Uterus (tissue), 2 donors: ENCODE results near the gene TTBK2.

ENCODE experiments used
- CTCF ChIP-seq, 4 experiments: fragments of 200-600 bp in 2 of 4; fragments of 450-650 bp in 2 of 4; sonication (generic) in 2 of 4; IDR thresholded peaks; one replicate each; pipeline ENCODE4 v1.5.1; 2016 to 2019; ENCODE audit warnings: antibody characterized with exemption in 4 of 4, mild to moderate bottlenecking in 2 of 4, moderate library complexity in 1 of 4
- POLR2A ChIP-seq, 2 donors: fragments of 450-650 bp; IDR thresholded peaks; one replicate each; pipeline ENCODE4 v1.6.1; 2016; ENCODE audit warnings: antibody characterized with exemption in 2 of 2, mild to moderate bottlenecking in 1 of 2, moderate library complexity in 1 of 2

GRCh38 chr15:42803436-42803835, 117.1 kb downstream of the TTBK2 start:
- TF ChIP-seq CTCF (IDR thresholded peaks at IDR 0.05) (no peak), POLR2A (IDR thresholded peaks at IDR 0.05) (no peak)
